GM18868 (cell line): ENCODE data around the gene ENAH.
A peak's percentile ranks its signal among the peaks of the same experiment; 100 is the strongest.
"Not testable (repeated sequence)": the region's sequence is repeated elsewhere in the genome, so short reads cannot be mapped to it uniquely, and the experiment has no call there.

Experiments
- ATAC-seq: cut with Tn5 transposase; IDR thresholded peaks from one replicate; pipeline ENCODE4 v1.9.1; 2021; ENCODE audit warnings: mild to moderate bottlenecking, moderate library complexity; ENCODE audit not compliant: unreplicated experiment

The ENAH gene

GRCh38 chr1:225474986-225475820 is 177.7 kb downstream of the ENAH start:
- ATAC-seq = peak; percentile 70

- ATAC-seq = no peak
These were observed 178.4 kb downstream of the ENAH start for GRCh38 chr1:225474439-225474985.

GRCh38 chr1:225473676-225474438 is 179.1 kb downstream of the ENAH start:
- ATAC-seq = not testable (repeated sequence)

- ATAC-seq = not testable (repeated sequence)
These were observed 179.7 kb downstream of the ENAH start for GRCh38 chr1:225473266-225473665.

- no peak for ATAC-seq
These were observed 181.2 kb downstream of the ENAH start for GRCh38 chr1:225471453-225472301.

GRCh38 chr1:225471109-225471452 is 181.8 kb downstream of the ENAH start:
- ATAC-seq = no peak

GRCh38 chr1:225470211-225471108 is 182.5 kb downstream of the ENAH start:
- ATAC-seq = no peak

GRCh38 chr1:225469051-225469450 is 183.9 kb downstream of the ENAH start:
- ATAC-seq = no peak

GRCh38 chr1:225468270-225469020 is 184.5 kb downstream of the ENAH start:
- no peak for ATAC-seq

- peak; percentile 94 for ATAC-seq
These were observed 185.5 kb downstream of the ENAH start for GRCh38 chr1:225467193-225468020.

GRCh38 chr1:225466848-225467192 is 186.1 kb downstream of the ENAH start:
- ATAC-seq = no peak

GRCh38 chr1:225465793-225466517 is 187.0 kb downstream of the ENAH start:
- ATAC-seq = no peak

- ATAC-seq = no peak
These were observed 187.8 kb downstream of the ENAH start for GRCh38 chr1:225464851-225465792.

- no peak for ATAC-seq
These were observed 190.0 kb downstream of the ENAH start for GRCh38 chr1:225462714-225463574.

GRCh38 chr1:225462429-225462713 is 190.6 kb downstream of the ENAH start:
- ATAC-seq = no peak
